ENCODE results near the gene UBE3C.

DNA sequence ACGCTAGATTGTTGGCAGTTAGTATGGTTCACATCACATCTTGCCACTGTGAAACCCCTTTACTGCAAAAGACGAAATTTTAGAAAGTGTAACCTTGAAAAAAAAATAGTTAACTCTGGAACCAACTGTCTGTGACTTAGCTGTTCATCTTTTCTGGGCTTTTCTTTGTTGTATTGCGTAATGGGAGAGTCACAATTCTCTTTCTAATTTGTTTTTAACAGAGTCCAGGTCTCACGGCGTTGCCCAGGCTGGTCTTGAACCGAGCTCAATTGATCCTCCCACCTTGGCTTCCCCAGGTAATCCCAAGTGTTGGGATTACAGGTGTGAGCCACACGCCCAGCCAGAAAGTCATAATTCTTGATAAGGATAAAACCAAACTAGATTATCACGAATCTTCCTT, 14.5 kb downstream of the UBE3C start:
- TF ChIP-seq, protein P1, sequence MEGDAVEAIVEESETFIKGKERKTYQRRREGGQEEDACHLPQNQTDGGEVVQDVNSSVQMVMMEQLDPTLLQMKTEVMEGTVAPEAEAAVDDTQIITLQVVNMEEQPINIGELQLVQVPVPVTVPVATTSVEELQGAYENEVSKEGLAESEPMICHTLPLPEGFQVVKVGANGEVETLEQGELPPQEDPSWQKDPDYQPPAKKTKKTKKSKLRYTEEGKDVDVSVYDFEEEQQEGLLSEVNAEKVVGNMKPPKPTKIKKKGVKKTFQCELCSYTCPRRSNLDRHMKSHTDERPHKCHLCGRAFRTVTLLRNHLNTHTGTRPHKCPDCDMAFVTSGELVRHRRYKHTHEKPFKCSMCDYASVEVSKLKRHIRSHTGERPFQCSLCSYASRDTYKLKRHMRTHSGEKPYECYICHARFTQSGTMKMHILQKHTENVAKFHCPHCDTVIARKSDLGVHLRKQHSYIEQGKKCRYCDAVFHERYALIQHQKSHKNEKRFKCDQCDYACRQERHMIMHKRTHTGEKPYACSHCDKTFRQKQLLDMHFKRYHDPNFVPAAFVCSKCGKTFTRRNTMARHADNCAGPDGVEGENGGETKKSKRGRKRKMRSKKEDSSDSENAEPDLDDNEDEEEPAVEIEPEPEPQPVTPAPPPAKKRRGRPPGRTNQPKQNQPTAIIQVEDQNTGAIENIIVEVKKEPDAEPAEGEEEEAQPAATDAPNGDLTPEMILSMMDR (IDR thresholded peaks at IDR 0.05) = no peak
- no peak for TF ChIP-seq POLR2AphosphoS5 (IDR thresholded peaks at IDR 0.05)
- no peak for TF ChIP-seq POLR2A (IDR thresholded peaks at IDR 0.05)

Measured in prostate gland (tissue), 2 donors.